H9 (cell line): Measurements from ENCODE around the gene PODNL1. TPM values are rescaled to one million over a fixed set of nuclear protein-coding genes. Genes with fewer than 3 reads are reported as not detected.

Experiments
- DNase-seq: peaks from one replicate; pipeline ENCODE4 v3.0.0-alpha.2; 2017
- H2AFZ ChIP-seq: one replicate; pipeline ENCODE4 v1.6.1; 2013; ENCODE audit warnings: mild to moderate bottlenecking, low read length, control low read depth, moderate library complexity
- H2AK5ac ChIP-seq: 2 replicates; pipeline ENCODE4 v1.6.1; 2013; ENCODE audit warnings: low read length, control low read depth, mixed read lengths; ENCODE audit not compliant: insufficient read length
- H2BK120ac ChIP-seq: one replicate; pipeline ENCODE4 v1.6.1; 2013; ENCODE audit warnings: low read depth, mild to moderate bottlenecking, low read length, control low read depth, inconsistent platforms; ENCODE audit not compliant: poor library complexity, severe bottlenecking
- H2BK12ac ChIP-seq: 2 replicates; pipeline ENCODE4 v1.6.1; 2013; ENCODE audit warnings: low read length, control low read depth, mixed read lengths, low read depth; ENCODE audit not compliant: insufficient read length
- H2BK15ac ChIP-seq: 2 replicates; pipeline ENCODE4 v1.6.1; 2013; ENCODE audit warnings: low read depth, low read length, control low read depth
- H2BK20ac ChIP-seq: one replicate; pipeline ENCODE4 v1.6.1; 2013; ENCODE audit warnings: low read depth, mild to moderate bottlenecking, low read length, control low read depth, inconsistent platforms; ENCODE audit not compliant: poor library complexity, severe bottlenecking
- H2BK5ac ChIP-seq: 2 replicates; pipeline ENCODE4 v1.6.1; 2013; ENCODE audit warnings: low read length, control low read depth, mixed read lengths; ENCODE audit not compliant: insufficient read length
- H3K14ac ChIP-seq: 2 replicates; pipeline ENCODE4 v1.6.1; 2013; ENCODE audit warnings: low read length, control low read depth; ENCODE audit not compliant: insufficient read depth
- H3K18ac ChIP-seq: 2 replicates; pipeline ENCODE4 v1.6.1; 2013; ENCODE audit warnings: low read depth, mild to moderate bottlenecking, mixed read lengths, low read length, control low read depth; ENCODE audit not compliant: insufficient read length
- H3K23ac ChIP-seq: 2 replicates; pipeline ENCODE4 v1.6.1; 2013; ENCODE audit warnings: low read length, control low read depth, mixed read lengths, low read depth; ENCODE audit not compliant: insufficient read length
- H3K23me2 ChIP-seq: 2 replicates; pipeline ENCODE4 v1.6.1; 2013; ENCODE audit warnings: low read depth, mild to moderate bottlenecking, mixed read lengths, low read length, control low read depth; ENCODE audit not compliant: insufficient read length, poor library complexity, severe bottlenecking
- H3K27ac ChIP-seq: 2 replicates; pipeline ENCODE4 v1.5.1; 2013; ENCODE audit warnings: low read length, control low read depth, mixed read lengths, low read depth; ENCODE audit not compliant: insufficient read length
- H3K27me3 ChIP-seq: 2 replicates; pipeline ENCODE4 v1.6.1; 2013; ENCODE audit warnings: low read length, control low read depth, inconsistent platforms; ENCODE audit not compliant: insufficient read depth
- H3K4ac ChIP-seq: 2 replicates; pipeline ENCODE4 v1.6.1; 2013; ENCODE audit warnings: low read depth, mild to moderate bottlenecking, control low read depth, inconsistent platforms, low read length, moderate library complexity
- H3K4me1 ChIP-seq: 2 replicates; pipeline ENCODE4 v1.6.1; 2013; ENCODE audit warnings: low read length, control low read depth, inconsistent platforms; ENCODE audit not compliant: insufficient read depth
- H3K4me2 ChIP-seq: 2 replicates; pipeline ENCODE4 v1.6.1; 2013; ENCODE audit warnings: low read length, control low read depth, mixed read lengths; ENCODE audit not compliant: insufficient read length, insufficient read depth
- H3K56ac ChIP-seq: 2 replicates; pipeline ENCODE4 v1.6.1; 2013; ENCODE audit warnings: low read depth, mild to moderate bottlenecking, mixed read lengths, low read length, control low read depth; ENCODE audit not compliant: insufficient read length
- H3K79me1 ChIP-seq: 2 replicates; pipeline ENCODE4 v1.6.1; 2013; ENCODE audit warnings: low read depth, mild to moderate bottlenecking, moderate library complexity, low read length, control low read depth, inconsistent platforms; ENCODE audit not compliant: insufficient read depth, poor library complexity, severe bottlenecking
- H3K79me2 ChIP-seq: 2 replicates; pipeline ENCODE4 v1.6.1; 2013; ENCODE audit warnings: low read length, control low read depth, inconsistent platforms; ENCODE audit not compliant: insufficient read depth
- H3K9ac ChIP-seq: 2 replicates; pipeline ENCODE4 v1.6.1; 2013; ENCODE audit warnings: low read length, control low read depth, mixed read lengths; ENCODE audit not compliant: insufficient read length; ENCODE audit errors: extremely low read depth
- H3K9me3 ChIP-seq: one replicate; pipeline ENCODE4 v1.6.1; 2013; ENCODE audit warnings: low read depth, low read length, inconsistent platforms; ENCODE audit not compliant: control insufficient read depth
- H3T11ph ChIP-seq: one replicate; pipeline ENCODE4 v1.6.1; 2013; ENCODE audit warnings: mild to moderate bottlenecking, low read length, control low read depth, inconsistent platforms
- H4K20me1 ChIP-seq: one replicate; pipeline ENCODE4 v1.6.1; 2013; ENCODE audit not compliant: control insufficient read depth, insufficient read length, insufficient read depth
- H4K5ac ChIP-seq: 2 replicates; pipeline ENCODE4 v1.6.1; 2013; ENCODE audit warnings: low read depth, mild to moderate bottlenecking, mixed read lengths, low read length, control low read depth; ENCODE audit not compliant: insufficient read length
- H4K8ac ChIP-seq: replicated peaks from 2 replicates; pipeline ENCODE4 v1.6.1; 2013; ENCODE audit warnings: low read length, control low read depth, mixed read lengths, low read depth; ENCODE audit not compliant: insufficient read length
- H4K91ac ChIP-seq: 2 replicates; pipeline ENCODE4 v1.6.1; 2013; ENCODE audit warnings: low read depth, mild to moderate bottlenecking, moderate library complexity, mixed read lengths, low read length, control low read depth; ENCODE audit not compliant: insufficient read length
- H3K27ac Mint-ChIP-seq, 3 experiments: 2 replicates in 2 of 3; 3 replicates in 1 of 3; pipeline ENCODE4 v1.8.0; 2020 to 2021; ENCODE audit warnings: mixed read lengths in 3 of 3, mild to moderate bottlenecking in 1 of 3, moderate library complexity in 1 of 3
- H3K27me3 Mint-ChIP-seq: 2 replicates; pipeline ENCODE4 v1.8.0; 2021; ENCODE audit warnings: low read depth, mild to moderate bottlenecking, moderate library complexity, mixed read lengths
- H3K36me3 Mint-ChIP-seq, 3 experiments: 2 replicates in 2 of 3; 3 replicates in 1 of 3; pipeline ENCODE4 v1.8.0; 2020 to 2021; ENCODE audit warnings: low read depth in 3 of 3, mixed read lengths in 3 of 3; ENCODE audit not compliant: insufficient read depth in 1 of 3
- H3K4me1 Mint-ChIP-seq, 2 experiments: 2 replicates each; pipeline ENCODE4 v1.8.0; 2020; ENCODE audit warnings: mixed read lengths in 2 of 2
- H3K4me3 Mint-ChIP-seq, 2 experiments: 2 replicates in 1 of 2; 3 replicates in 1 of 2; pipeline ENCODE4 v1.8.0; 2020 to 2021; ENCODE audit warnings: mild to moderate bottlenecking in 2 of 2, mixed read lengths in 2 of 2, moderate library complexity in 1 of 2
- H3K9me3 Mint-ChIP-seq, 2 experiments: 2 replicates in 1 of 2; 3 replicates in 1 of 2; pipeline ENCODE4 v1.8.0; 2020; ENCODE audit warnings: mild to moderate bottlenecking in 2 of 2, mixed read lengths in 2 of 2, moderate library complexity in 1 of 2
- CTCF ChIP-seq: fragments of 200-600 bp; sonication (generic); conservative IDR thresholded peaks from 3 replicates; pipeline ENCODE4 v1.8.0; 2021; ENCODE audit warnings: antibody characterized with exemption, mild to moderate bottlenecking
- WGBS: extraction: QIAGEN DNeasy Blood & Tissue Kit; methylation state at CpG from one replicate; pipeline ENCODE4 v1.1.7; 2013; ENCODE audit warnings: missing lambda C conversion rate, low lambda C conversion rate, mixed read lengths; ENCODE audit not compliant: insufficient read length; ENCODE audit errors: extremely low coverage; 5-methylcytosine and 5-hydroxymethylcytosine counted together
- total RNA-seq: library from RNA; stranded (reverse); gene quantifications from 2 replicates; pipeline ENCODE4 v1.2.1, GENCODE V29; 2021

PODNL1 gene
- total RNA-seq, 1 experiment from 2014 or later = 0.68 TPM

GRCh38 chr19:13896227-13896626 is 42.0 kb downstream of the PODNL1 start:
- TF ChIP-seq CTCF = no peak
- Histone ChIP-seq H4K8ac (no peak overlapping the region), H2BK20ac (no peak overlapping the region), H2AK5ac (no peak overlapping the region), H3K23me2 (no peaks in the 10 kb centered on the region), H4K91ac (no peak overlapping the region), H3K9ac (no peak overlapping the region), H3K4ac (no peak overlapping the region), H2BK15ac (no peak overlapping the region), H3T11ph (no peak overlapping the region), H4K20me1 (no peaks in the 10 kb centered on the region), H3K9me3 (no peaks in the 10 kb centered on the region), H3K27ac (no peak overlapping the region), H2BK12ac (no peak overlapping the region), H3K27me3 (no peaks in the 10 kb centered on the region), H3K18ac (no peak overlapping the region), H3K79me1 (no peaks in the 10 kb centered on the region), H3K79me2 (no peaks in the 10 kb centered on the region), H4K5ac (no peak overlapping the region), H2AFZ (no peak overlapping the region), H3K56ac (no peak overlapping the region), H3K4me2 (no peak overlapping the region), H3K23ac (no peak overlapping the region), H3K14ac (no peak overlapping the region), H3K4me1 (no peaks in the 10 kb centered on the region), H2BK5ac (no peak overlapping the region), H2BK120ac (no peak overlapping the region)
- H3K4me1 Mint-ChIP-seq = no peaks in the 10 kb centered on the region
- H3K9me3 Mint-ChIP-seq = no peaks in the 10 kb centered on the region
- no peaks in the 10 kb centered on the region for H3K27me3 Mint-ChIP-seq
- H3K4me3 Mint-ChIP-seq = no peak overlapping the region
- no peak for DNase-seq
- H3K36me3 Mint-ChIP-seq = no peaks in the 10 kb centered on the region
- no peak overlapping the region for H3K27ac Mint-ChIP-seq
- WGBS = no CpG with 5 or more reads among the region's 2 CpGs
